HG03039 (cell line): ENCODE measurements around the gene ESPNL.

Experiments used
- ATAC-seq: cut with Tn5 transposase; IDR thresholded peaks from one replicate; pipeline ENCODE4 v1.9.1; 2021; ENCODE audit warnings: mild to moderate bottlenecking, moderate library complexity; ENCODE audit not compliant: unreplicated experiment

The ESPNL gene

DNA sequence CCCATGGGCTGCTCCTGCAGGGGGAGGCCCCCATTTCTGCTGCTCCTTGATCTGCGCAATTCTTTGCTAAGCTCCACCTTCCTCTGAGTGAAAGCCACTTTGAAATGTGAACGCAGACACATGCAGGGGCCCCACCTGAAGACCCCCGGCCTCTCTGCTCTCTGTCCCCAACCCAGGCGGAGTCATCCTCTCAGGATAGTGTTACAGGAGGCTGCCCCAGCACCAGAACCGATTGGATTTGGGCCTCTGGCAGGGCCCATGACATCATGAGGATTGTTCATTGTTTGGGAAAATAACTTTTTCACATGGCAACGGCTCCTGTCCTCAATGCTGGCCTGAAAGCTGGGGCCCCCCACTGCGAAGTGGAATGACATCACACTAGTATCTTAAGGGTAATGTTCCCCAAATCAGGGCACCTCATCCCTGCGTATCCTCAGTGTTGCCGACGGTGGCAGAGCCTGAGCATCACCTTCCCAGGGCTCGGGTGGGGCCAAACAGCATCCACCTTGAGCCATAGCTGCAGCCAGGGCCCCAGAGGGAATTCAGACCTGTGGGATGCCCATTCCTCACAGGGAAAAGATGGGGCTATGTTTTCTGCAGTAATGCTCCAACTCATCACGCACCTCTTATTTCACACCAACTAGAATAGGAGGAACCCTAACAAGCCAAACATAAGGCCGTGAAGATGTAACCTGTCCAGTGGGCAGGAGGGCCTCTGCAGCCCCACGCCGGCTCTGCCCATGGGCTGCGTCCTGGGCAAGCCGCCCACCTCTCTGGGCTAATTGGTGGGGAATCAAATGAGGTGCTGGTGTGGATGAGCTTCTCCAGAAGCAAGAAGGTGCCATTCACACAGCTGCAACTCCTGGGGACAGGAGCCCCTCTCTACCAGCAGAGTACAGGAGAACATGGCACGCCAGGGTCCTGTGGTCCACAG, 55.9 kb downstream of the ESPNL start:
- ATAC-seq, result no peak

DNA sequence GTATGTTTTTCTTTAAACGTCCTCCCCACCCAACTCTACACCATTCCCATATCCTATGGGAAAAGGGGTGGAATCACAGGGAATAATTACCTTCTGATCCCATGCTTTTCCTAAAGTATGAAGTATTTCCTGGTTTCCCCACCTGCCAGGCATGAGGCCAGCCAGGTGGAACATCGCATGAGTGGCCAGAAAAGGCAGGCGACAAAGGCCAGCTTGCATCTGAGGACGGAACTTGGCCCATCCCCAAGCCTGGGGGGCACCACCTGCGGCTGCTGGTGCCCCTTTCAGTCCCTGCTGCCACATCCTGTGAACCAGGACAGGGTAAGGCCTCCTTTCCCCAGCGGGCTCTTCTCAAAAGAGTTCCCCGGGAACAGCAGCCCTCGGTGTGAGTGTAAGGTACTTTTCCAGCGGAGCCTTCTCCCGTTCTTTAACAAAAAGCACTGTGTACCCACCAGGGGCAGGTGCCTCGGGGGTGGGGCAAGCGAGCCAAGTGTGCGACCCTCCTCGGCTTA, 57.4 kb downstream of the ESPNL start:
- ATAC-seq, result no peak

DNA sequence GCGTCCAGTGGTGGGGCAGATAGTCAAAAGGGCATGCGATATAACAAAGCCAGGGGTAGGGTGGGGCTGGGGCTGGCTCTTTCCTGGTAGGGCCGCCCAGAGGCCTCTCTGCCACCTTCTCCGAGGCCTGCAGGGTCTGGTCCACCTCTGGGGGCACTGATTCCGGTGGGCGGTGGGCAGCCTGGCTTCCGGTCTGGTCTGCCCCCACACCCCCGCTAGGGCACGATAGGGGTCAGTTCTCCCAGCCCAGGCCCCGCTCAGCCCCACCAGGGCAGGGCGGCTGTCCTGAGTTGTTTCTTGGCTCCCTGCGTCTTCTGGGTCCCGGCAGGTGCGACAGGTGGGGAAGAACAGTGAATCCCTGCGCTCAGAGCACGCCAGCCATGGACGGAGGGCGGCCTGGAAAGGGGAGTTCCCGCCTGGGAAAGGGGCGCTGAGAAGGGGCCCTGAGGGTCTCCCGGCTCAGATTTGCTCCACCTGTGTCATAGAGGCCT, 57.9 kb downstream of the ESPNL start:
- ATAC-seq, result no peak

DNA sequence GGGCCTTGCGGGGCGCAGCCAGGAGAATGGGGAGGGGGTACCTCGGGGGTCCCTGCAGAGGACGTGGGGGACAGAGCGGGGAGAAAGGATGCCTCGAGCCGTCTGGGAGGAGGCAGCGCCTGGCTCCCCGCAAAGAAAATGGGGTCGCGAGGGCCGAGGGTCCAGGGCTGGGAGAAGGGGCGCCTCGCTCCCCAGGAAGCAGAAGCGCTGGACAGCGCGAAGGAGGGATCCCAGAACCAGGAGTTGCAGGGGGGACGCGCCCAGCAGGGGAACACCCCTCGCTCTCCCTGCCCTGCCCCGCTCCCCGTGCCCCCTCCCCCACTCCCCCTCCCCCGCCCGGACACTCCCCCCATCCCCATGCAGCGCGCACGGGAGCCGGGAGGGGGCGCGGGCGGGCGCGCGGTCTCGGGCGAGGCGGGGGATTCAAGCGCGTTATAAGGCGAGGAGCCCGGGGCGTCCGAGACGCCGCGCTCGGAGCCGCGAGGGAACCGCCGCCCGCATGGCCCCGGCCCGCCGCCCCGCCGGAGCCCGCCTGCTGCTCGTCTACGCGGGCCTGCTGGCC, 58.5 kb downstream of the ESPNL start, which contains the start of gene ERFE:
Gene ERFE, plus strand, starts transcription at position 462 of the 562 bp plus-strand sequence. Its CDS starts 38 bp downstream, at position 500.
- ATAC-seq, result no peak

DNA sequence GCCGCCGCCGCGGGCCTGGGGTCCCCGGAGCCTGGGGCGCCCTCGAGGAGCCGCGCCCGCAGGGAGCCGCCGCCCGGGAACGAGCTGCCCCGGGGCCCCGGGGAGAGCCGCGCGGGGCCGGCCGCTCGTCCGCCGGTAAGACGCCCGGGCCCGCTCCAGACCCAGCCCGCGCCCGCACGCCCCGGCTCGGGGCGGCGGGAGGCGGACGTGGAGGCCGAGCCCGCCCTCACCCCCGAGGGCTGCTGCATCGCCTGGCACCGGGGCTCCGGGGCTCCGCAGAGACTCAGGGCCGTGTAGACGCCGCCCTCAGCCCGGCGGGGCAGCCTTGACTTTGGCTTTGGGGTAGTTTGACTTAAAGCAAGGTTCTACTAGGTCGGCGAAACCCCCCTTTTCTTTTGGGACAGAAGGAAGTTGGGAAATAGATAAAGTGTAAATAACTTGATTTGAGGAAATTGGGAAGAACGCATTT, 59.0 kb downstream of the ESPNL start:
- ATAC-seq, result no peak

DNA sequence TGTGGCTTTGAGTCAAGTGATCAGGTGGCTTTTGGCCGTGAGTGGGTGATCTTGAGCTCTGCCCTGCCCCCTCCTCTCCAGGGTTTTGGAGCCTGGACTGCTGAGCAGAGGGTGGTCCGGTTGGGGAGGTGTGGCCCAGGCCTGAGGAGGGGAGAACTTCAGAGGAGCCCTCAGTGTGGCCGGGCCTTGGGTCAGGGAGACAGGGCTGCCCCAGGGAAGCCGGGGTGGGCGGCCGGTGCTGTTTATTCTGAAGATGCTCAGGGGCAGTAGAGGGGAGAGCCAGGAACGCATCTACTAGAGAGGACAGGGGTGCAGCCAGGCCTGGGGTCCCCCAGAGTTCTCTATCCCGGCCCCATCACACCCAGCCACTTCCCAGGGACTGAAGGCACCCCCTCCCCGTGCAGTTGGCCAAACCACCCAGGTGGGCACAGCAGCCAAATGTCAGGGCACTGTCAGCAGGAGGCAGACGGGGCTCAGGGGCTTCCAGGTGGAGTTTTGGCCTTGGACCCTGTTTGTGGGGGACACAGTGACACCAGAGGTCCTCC, 59.6 kb downstream of the ESPNL start:
- no peak for ATAC-seq

DNA sequence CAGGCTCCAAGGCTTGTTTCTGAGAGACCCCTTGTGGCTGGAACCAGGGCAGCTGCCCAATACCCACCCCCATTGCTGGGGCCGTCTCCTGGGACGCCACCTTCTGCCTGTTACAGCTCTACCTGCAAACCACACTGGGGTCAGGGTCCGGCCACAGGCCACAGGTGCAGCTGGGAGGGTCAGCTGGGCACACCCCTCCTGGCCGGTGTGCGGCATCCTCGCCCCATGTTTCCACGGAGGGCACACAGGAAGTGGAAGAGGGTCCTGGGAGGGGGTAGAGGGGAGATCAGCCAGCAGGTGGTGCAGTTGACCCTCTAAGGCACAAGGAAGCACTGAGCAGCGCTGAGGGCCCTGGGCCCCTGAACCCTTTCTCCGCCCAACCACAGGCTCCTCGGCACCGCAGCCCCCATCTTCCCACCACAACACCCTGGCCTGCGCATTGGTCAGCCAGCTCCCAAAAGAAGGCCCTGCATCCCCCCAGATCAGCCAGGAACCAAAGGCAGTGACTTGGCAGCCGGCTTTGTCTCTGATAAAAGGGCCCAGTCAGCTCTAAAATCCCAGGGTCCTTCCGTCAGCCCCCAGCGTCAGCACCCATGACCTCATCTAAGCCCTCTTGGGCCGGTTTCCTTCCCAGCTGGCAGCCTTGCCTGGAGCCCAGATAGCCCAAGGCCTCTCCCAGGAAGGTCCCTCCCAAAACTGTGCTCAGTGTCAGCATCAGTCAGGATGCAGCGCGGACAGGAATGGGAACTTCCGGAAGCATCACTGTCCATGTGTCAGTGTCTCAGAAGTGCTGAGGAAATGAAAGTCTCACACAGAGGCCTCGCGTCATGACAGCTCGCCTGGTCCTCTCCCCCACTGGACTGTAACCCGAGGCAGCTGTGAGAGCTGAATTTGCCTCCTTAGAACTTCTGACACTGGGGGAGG, 60.3 kb downstream of the ESPNL start:
- no peak for ATAC-seq

DNA sequence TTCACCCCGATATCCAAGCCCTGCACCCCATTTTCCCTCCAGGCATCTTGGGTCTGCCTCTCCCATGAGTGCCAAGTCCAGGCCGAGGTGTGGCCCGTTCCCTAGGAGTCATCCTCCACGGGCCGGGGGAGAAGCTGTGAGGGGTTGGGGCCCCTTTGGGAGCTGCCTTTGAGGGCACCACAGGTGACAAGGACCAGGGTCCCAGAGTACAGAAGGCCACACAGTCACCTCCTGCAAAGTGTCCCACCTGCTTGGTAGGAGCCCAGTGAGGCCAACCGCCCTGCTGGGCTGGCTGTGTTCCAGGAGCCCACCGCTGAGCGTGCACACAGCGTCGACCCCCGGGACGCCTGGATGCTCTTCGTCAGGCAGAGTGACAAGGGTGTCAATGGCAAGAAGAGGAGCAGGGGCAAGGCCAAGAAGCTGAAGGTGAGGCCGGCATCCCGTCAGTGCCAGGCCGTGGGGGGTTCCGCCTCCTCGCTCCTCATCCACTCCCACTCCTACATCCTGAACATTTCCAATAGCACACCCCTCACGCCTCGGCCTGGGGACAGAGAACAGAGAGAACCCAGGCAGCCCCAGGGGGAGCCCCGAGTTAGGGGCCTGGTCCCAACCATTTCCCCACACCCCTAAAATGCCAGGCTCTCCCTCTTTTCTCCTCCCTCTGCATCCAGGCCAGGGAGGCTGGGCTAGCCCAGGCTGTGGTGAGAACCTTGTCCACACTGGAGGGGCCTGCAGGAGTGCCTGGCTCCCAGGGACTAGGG, 61.3 kb downstream of the ESPNL start:
- ATAC-seq, result no peak

DNA sequence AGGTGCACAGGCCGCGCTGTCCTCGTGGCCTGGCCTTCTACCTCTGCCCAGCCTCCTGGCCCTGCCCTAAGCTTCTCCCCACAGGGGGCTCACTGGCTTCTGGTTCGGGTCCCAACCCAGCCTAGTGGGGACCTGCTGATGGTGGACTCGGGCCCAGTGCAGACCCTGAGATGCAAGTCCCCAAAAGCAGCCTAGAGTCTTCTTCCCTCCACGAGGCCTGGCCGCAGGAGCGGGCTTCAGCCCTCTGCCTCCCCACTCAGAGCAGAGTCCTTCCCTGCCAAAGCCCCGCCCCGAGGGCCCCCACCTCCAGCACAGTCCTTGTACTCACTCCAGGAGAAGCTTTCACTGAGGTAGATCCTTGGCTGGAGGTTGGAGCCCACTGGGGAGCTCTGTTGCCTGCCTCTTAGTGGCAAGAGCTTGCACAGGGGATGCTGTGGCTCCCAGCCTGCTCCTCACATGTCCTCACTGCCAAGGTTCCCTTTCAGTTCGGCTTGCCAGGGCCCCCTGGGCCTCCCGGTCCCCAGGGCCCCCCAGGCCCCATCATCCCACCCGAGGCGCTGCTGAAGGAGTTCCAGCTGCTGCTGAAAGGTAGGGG, 62.2 kb downstream of the ESPNL start:
- ATAC-seq, result no peak

DNA sequence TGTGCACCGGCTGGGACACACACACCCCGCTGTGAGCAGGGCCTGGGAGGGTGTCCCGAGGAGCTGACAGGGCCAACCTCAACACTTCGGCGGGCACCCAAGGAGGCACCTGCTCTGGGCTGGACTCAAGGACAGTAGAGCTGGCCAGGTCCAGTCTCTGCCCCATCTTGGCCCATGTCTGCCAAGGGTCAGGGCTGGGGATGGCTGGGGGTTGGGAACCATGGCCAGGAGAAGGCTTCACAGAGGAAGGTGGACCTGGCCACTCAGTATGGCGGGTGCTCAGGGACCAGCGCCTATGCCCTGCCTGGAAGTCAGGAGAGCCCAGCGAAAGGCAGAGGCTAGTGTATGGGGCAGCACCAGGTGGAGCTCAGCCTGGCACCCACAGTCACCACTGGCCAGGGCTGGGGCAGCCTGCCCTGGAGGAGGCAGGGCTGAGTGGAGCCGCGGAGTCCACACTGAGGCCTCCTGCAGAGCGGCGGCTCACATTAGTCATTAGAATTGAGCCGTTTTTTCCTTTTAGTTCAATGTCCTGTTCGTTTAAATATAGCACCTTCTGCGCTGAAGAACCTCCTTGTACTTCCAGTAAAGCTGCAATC, 62.8 kb downstream of the ESPNL start:
- no peak for ATAC-seq

DNA sequence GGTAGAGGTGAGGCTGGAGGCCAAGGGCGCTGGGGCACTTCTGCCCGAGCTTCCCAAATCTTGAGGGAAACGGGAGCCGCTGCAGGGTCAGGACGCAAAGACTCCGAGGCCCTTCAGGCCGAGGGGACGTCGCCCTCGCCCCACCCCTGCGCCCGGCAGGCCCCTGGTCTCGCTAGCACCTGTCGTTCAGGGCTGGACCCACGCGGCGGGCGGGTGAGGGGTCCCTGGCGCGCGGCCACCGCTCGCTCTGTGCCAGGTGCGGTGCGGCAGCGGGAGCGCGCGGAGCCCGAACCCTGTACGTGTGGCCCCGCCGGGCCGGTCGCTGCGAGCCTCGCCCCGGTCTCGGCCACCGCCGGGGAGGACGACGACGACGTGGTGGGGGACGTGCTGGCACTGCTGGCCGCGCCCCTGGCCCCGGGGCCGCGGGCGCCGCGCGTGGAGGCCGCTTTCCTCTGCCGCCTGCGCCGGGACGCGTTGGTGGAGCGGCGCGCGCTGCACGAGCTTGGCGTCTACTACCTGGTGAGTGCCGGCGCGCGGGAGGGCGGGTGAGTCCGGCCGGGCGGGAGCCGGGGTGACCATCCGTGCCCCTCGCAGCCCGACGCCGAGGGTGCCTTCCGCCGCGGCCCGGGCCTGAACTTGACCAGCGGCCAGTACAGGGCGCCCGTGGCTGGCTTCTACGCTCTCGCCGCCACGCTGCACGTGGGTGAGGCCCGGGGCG, 63.5 kb downstream of the ESPNL start:
- ATAC-seq, result no peak

DNA sequence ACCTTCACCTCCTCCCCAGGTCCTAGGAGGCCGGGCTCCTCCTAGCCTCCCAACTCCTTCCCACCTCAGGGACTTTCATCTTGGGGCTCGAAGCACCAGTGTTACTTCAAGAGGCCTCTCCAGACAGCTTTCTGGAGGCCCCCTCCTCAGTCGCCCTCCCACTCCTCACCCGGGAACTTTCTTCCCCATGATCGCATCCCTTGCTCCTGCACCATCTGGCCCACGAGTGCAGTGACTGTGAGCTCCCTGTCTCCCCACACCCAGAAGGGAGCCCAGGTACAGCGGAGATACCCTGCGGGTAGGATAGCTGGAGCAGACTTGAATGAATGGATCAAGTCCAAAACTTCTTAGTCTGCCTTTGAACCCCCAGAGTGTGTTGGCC, 64.8 kb downstream of the ESPNL start:
- no peak for ATAC-seq

DNA sequence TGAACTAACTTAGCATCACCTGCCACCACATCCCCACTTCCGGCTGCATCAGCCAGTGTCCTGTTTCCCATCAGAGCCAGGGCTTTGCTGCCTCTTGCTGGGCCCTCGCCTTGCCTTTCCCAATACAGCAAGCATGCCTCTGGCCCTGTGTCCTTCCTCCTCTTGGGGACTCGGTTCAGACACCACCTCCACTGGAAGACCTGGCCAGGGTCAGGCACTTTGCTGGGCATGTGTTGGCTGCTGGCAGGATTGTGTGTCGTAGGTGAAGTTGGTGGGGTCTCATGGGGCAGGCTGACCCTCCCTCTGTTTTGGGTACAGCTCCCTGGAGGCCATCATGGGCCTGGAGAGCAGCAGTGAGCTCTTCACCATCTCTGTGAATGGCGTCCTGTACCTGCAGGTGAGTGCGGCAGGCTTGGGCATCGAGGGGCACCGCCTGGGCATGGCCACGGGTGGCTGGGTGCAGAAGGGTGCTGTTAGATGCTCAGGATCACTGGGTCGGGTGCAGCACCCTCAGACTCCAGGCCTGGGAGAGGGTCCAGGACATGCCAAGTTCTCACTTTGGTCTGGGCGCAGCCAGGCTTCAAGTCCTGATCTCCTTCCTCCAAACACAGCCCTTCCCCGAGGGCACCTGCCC, 65.3 kb downstream of the ESPNL start:
- no peak for ATAC-seq

DNA sequence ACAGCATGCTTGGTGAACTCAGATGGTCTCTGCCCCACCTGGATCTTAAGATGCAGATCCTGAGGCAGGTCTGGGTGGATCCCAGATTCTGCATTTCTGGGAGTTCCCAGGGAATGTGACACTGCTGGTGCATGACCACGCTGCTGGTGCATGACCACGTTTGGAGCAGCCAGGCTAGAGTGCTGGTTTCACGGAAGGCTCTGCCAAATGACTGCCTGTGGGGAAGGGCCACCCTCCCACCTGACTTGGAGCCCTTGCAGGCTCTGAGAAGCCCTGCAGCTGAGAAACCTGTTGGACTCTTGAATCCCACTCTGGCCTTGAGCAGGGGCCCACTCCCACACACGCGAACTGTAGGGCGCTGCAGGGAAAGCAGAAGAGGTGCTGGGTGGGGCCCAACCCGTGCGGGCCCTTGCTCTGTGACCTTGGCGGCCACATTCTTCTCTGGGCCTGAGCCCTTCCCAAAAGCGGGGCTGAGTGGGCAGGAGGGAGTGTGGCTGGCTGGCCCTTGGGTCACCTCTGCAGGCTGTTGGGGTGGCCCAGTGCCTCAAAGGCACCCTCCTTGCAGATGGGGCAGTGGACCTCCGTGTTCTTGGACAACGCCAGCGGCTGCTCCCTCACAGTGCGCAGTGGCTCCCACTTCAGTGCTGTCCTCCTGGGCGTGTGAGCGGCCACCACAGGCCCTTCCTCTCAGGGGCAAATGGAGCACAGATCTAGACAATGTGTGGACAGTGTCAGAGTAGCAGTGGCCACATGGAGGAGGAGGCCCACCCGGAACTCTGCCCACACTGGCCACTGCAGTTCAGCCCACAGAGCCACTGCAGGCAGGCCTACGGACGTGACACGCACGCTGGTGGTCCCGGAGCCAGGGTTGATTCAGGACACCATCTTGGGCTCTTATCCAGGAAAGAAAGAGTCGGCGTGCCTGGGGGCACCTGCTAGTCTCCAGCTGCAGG, 66.5 kb downstream of the ESPNL start:
- no peak for ATAC-seq

DNA sequence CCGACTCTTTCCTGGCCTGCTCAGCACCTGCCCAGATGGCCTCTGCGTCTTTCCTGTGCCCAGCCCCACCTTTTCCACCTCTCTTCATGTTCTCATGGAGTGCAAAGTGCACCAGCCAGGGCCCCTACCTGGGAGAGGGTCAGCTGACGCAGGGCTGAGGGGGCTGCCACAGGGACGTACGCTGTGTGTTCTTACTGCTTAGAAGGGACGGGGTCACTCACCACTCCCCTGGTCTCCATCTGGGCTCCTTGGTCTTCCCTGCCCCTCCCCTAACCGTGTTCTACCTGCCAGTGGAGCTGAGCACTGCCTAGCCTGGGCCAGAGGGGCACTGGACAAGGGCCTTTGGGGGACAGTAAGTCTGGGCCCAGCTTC, 67.2 kb downstream of the ESPNL start:
- ATAC-seq, result no peak

DNA sequence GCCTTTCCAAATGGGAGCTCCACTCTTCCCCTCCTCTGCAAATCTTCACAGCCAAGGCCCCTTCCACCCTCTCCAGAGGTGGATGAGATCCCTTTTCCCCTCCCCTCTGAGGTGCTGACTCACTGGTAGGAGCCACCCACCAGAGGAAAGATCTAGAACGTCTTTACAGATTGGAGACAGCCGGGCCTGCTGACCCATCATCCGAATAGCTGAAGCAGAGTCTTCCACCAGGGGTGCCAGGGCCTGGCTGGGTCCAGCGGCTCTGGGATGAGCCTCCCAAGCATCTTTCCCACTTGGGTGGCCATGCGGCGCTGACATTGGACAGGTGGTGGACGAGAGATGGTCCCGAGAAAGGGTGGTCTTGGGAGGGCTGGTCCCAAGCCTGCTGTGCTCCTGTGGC, 67.6 kb downstream of the ESPNL start:
- ATAC-seq, result no peak
